HG02642 (cell line): ENCODE data around the gene SNRPD2.

ENCODE experiments used
- ATAC-seq: cut with Tn5 transposase; IDR thresholded peaks from one replicate; pipeline ENCODE4 v1.9.1; 2021; ENCODE audit warnings: mild to moderate bottlenecking; ENCODE audit not compliant: unreplicated experiment, poor library complexity

SNRPD2 gene

DNA sequence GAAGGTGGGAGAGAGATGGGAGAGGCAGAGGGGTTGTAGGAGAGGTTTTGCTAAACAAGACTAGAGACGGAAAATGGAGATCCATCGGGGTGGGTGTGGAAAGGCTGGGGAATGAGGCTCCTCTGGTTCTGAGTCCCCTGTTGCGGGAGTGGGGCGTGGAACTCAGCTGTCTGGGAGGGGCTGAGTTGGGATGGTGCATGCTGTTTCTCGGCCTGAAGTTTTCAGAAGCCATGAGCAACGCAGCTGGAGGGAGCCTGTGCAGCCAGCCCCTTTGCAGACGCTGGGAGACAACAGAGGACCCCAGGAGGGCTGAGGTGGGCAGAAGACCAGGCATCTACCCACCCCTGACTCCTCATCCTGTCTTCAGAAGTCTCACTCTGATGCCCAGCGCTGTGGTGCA, 31.1 kb downstream of the SNRPD2 start:
- ATAC-seq: no peak

DNA sequence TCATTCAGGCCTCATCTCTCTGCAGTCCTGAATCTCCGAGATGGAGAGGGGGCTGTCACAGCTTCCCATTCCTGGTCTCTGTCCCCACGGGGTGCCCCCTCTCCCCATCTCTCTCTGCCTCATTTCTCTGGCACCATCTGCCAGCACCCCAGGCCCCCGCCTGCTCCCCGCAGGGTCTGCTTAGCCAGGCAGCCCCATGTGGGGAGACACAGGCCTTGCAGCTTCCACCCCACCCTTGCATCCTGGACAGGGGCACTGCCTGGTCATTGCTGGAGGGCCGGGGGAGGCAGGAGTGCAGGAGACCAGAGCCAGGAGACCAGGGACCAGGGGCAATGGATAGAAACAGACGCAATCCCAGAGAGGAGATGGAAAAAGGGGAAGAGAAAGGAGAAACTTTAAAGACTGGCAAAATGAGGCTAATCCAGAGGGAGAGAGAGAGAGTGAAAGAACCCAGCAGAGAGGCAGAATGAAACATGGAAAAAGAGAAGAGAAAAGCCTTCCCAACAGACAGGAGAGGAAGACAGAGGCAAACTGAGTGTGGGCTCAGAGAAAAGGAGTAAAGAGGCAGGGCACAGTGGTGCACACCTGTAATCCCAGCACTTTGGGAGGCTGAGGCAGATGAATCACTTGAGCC, 32.5 kb downstream of the SNRPD2 start:
- ATAC-seq: no peak

DNA sequence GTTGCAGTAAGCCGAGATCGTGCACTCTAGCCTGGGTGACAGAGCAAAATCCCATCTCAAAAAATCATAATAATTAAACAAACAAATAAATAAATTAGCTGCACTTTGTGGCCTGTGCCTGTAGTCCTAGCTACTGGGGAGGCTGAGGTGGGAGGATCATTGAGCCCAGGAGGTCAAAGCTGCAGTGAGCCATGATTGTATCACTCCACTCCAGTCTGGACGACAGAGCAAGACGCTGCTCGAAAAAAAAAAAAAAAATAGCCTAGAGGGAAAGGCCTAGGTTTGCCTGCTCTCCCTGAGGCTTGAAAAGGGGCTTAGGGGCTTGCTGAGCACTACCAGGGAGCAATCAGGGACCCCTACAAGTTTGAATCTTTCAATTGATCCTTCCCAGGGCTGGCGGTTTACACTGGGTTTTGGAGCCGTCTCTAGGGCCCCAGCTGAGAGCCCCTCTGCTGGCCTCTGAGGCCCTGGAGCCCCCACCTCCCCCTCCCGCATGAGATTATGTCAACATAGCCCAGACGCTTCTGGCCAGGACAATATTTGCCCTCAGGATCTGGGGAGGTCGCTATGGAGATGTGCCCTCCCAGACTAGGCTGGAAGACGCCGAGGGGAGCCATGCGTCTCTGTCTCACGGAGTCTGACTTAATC, 34.1 kb downstream of the SNRPD2 start:
- ATAC-seq: no peak

DNA sequence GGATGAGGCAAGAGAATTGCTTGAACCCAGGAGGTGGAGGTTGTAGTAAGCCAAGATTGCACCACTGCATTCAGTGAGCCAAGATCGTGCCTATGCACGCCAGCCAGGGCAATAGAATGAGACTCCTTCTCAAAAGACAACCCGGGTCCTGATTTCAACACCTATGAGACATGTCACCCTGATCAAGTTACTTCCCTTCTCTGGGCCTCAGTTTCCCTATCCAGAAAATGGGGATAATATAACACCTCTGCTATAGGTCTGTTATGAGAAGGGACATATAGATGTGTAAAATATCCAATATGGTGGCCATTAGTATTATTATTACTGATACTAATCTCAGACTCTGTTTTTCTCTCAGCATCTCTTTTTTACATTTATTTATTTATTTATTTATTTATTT, 36.7 kb downstream of the SNRPD2 start:
- no peak for ATAC-seq

DNA sequence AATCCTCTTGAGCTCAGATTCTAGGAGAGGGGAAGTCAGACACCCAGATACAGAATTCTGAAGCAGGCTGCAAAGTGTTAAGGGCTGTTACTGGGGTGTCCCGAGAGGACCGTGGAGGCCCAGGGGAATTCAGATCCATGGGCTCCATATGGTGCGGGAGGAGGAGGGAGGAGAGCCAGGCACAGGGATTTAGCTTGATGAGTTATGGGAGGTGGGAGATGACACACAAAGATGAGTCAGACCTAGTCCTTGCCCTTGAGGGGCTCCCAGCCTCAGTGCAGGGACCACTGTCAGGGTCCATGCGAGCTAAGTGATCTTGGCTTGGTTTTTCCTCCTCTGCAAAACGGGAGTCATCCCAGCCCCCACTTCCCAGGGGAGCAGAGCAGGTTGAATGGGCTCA, 38.1 kb downstream of the SNRPD2 start:
- ATAC-seq: no peak

DNA sequence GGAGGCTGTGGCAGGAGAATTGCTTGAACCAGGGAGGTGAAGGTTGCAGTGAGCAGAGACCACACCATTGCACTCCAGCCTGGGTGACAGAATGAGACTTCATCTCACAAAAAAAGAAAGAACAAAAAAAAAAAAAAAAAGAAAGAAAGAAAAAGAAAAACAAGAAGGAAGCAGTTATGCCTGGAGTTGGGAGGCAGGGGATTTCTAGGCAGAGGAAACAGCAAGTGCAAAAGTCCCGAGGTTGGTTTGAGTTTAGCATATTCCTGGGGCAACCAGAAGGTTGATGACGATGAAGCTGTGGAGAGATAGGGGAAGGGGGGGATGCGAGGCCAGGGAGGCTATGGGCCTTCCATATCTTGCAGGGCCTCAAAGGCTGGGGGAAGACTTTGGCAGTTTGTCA, 41.0 kb downstream of the SNRPD2 start:
- no peak for ATAC-seq

DNA sequence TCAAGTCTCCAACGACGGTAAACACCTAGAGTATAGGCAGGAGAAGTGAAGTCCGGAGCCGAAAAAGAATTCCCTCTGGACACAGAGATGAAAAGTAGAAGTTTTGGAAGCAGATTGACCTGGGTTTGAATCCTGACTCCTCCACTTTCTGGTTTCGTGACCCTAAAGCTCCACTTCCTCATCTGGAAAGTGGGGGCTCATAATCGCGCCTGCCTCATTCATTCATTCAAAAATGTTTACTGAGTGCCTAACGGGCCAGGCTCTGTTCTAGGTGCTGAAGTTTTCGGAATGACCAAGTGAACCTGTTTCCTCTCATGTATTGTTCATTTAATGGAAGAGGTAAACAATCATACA, 45.4 kb downstream of the SNRPD2 start:
- no peak for ATAC-seq

DNA sequence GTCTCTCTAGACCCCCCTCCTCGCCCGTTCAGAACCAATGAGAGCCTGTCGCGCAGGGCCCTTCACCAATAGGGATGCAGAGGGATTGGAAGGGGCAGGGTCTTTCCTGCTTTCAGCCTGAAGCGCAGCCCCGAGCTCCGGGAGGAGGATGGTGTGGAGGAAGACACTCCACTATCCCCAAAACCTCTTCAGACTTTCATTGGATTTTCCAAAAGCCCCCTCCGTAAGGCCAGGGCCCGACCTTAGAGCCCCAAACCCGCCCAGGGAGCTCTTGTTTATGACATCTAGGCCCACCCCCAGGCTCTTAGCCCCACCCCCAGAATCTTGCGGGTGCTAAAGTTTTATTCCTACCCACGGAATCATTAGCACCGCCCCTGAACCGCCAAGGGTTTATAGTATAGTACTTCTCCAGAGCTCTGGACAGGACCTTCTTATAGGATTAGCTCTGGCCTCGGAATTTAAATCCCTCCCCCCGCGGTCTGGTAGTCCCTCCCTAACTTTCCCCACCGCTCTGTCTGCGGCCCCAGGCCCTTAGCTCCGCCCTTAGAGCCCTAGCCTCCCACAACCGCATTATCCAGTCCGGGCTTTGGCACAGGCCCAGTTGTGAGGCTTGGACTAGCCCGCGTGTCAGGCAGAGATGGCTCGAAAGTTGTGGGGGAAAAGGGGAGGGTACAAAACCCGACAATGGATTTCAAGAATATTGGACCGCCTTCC, 46.0 kb downstream of the SNRPD2 start:
- ATAC-seq: peak; percentile 37

DNA sequence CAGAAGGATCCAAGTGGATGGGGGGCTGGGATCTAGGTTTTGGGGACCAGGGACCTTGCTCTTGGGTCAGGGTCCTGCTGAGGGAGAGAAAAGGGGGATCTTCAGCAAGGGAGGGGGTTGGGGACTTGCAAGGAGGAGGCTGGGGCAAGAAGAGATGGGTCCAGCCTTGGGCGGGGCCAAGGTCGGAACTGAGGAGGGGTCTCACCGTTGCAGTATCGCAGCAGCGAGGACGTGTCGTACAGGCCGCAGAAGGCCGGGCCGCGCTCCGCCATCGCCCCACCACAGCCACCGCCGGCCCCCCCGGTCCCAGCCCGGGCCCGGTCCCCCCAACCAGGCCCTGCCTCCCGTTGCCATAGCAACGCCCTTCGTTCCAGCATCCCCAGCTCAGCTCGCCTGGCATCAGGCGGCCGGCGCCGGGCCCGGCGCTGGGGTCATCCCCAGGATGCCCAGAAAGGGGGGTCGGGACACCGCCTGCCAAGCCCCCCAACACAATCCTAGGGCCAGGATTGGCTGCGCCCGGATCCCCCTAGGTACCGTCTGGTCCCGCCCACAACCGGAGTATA, 46.6 kb downstream of the SNRPD2 start:
- ATAC-seq: no peak

DNA sequence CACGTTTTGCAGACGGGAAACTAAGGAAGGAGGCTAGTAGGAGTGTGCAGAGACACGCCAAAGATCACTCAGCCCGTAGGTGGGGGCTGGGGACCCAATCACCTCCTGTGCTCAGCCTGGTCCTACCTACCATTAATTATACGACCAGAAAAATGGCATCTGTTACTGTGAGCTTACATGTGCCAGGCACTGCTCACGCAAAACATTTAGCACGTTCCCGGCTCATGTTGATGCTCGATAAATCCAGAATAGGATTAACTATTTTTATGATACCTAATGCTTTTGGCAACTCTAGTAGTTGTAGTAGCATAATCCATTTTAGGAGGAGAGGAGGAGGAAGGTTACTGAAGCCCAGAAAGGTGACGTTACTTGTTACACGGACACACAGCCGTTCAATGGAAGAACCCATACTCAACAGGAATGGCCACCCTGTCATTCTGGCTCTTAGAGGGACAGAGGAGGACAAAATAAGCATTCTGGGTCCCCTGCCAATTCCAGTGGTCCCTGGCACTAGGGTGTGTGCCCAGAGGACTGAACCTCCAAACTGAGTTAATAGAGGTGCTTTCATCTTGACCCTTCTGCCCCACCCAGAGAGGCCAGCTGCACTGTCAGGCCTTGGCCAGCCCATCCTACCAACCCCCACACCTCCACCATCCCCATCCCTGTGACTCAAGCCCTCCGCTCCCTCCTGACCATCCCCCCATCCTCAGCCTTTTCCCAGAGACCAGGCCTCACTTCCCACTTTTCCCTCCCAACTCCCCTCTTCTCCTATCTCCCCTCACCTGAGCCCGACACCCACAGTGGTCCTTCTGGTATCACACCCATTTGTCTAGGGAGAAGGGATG, 47.6 kb downstream of the SNRPD2 start:
- no peak for ATAC-seq

DNA sequence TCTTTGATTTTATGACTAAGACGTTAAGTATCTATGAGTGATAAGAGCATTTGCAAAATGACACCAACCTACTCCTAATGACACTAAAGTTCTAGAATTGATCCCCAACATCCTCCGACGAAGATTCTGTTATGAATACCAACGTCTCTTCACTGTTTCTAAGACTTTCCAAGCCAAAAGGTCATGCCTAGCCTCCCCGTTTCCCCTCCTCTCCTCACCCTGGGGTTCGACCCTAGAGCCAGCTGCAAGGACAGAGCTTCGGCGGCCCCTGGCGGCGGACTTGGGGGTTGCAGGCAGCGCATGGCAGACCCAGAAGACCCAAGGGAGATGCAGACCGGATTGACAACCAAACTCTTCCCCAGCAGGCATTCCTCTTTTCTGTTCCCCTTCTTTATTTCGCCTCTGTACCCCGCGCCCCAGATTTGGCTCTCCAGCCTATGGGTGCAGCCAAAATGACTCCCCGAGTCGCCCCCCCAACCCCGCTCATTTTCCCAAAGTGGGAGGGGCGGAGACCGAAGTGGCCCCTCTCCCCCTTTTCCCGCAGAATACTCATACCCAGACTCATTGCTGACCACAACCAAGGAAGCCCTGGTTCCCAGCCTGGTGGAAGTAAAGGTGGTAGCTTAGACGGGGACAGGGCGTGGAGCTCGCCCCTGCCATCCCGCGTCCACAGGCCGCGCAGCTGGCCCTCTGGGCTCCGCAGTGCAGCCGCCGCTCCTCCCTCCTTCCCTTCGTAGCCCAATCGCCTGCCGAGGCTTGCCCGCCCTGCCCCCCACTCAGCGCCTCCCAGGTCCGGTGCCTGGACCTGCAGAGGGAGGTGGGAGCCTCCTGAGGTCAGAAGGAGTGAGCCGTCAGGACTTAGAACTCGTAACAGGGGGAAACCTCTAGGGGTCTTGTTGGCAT, 48.5 kb downstream of the SNRPD2 start:
- ATAC-seq: peak; percentile 32

DNA sequence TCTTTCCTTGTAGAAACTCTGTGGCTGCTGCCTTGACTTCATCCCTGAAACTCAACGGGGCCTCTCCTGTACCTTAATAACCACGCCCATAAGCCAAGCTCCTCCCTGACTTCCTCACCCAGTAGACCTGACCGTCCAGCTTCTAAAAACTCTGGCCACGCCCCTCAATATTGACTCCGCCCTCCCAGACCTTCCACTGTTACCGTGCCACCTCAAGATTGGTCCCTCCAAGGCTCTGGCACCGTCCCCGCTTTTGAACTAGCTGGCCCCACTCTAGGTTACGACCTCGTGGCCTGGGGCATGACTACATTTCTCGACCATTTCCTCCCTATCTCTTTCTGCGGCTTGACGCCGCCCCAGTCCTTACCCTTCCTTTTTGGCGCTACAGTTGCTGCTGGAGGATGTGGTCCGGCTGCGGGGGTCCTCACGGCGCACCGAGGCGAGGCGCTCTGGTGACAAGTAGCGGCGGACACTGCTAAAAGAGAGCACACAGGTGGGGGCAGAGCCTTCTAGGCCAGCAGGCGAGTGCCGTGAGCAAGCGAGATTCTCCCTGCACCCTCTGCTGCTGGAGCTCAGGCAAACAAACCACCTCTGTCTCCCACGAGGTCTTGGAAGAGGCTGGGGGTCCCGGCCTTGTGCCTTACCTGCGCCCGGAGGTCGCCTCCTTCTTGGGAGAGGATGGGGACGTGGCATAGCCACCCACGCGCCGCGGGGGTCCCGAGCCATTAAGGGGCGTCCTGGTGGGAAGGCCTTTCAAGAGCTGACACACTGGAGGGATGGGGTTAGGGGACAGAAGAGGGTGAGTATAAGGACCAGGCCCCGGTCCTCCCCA, 50.3 kb downstream of the SNRPD2 start:
- ATAC-seq: peak; percentile 37

DNA sequence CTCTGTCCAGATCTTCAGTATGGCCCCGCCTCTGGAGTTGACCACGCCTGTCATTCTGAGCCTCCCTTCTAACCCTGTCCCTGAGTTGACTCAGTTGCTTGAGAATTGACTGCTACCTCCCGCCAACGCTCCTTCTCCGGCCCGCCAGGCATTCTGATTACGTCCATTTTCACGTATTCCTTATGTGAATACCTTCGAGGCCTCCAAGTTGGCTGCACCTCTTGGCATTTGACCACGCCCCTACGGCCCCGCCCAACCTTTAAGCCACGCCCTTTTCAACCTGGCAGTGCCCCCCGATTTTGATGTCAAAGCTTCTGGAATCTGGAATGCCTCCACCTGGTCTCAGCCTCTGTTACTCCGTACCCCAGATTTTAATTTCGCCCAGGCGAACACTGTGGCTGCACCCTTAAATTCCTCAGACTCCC, 50.9 kb downstream of the SNRPD2 start:
- no peak for ATAC-seq

DNA sequence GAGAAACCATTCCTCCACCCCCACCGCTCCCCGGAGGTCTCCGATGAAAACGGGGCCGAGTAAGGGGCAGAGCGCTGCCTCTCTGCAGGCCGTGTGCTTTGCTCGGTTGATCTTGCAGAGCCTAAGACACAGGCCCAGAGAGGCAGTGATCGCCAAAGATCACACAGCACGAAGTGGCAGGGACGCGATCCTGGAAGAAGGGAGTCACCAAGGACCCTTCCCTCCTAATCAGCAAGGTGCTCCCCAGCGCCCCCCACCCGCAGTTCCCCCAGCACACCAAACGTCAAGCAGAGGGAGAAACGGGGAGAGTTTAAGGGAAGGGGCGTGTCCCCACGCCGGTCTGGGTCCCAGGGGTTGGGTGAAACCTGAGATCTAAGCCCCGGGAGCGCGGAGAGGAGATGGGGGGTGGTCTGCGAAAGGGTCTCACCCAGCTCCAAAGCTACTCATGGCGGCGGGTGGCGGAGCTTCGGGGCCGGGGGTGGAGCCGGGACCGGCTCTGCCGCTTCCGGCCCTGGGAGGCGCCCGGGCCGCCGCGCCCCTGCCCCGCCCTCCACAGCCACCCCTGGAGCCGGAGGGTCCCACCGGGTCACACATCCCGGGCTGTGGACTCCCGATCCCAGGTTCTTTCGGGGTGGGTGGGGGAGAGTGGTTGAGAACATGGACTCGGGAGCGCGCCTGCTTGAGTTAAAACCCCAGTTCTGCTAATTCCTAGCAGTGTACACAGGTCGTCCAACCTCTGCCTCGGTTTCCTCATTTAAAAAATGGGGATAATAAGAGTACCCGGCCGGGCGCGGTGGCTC, 52.6 kb downstream of the SNRPD2 start, which contains the start of gene EML2:
Gene EML2, minus strand, starts transcription at position 468 of the 800 bp plus-strand sequence. Its CDS starts 21 bp downstream, at position 447.
- no peak for ATAC-seq

DNA sequence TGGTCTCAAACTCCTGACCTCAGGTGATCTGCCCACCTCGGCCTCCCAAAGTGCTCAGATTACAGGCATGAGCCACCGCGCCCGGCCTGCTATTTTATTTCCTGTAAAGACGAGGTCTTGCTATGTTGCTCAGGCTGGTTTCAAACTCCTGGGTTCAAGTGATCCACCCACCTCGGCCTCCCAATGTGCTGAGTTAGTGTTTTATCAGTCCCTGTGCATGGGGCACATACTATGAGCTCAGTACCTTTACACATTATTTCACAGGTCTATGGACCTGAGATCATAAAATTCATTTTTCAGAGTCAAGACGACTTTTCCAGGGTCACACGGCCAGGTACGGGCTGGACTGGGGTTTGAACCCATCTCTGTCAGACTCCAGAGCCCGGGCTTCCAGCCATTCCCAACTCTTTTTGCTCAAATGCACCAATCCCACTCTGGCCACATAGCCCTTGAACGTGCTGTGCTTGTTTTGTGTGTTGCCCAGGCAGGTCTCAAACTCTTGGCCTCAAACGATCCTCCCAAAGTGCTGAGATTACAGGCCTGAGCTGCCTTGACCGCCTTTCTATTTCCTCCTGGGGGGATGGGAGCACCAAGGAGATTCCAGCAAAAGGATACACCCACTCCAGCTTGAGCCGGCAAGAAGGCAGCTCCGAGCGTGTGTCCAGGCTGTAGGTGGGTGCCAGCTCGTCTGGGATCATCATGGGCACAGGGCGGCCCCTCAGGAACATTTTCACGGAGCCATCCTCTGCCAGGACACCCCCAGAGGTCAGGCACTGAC, 53.7 kb downstream of the SNRPD2 start:
- ATAC-seq: no peak
